Lower leg skin (tissue), 3 donors: ENCODE data around the gene CCL16.

ENCODE experiments used
- CTCF ChIP-seq, 3 donors: fragments of 450-650 bp; IDR thresholded peaks; one replicate each; pipeline ENCODE4 v1.5.1; 2016; ENCODE audit warnings: antibody characterized with exemption in 3 of 3, mild to moderate bottlenecking in 3 of 3, moderate library complexity in 2 of 3
- POLR2A ChIP-seq, 2 donors: fragments of 450-650 bp; IDR thresholded peaks; one replicate each; pipeline ENCODE4 v1.6.1; 2016 to 2017; ENCODE audit warnings: antibody characterized with exemption in 2 of 2, mild to moderate bottlenecking in 1 of 2, moderate library complexity in 1 of 2

GRCh38 chr17:35927714-35928113, 53.6 kb downstream of the CCL16 start:
- TF ChIP-seq POLR2A (IDR thresholded peaks at IDR 0.05) (no peak), CTCF (IDR thresholded peaks at IDR 0.05) (no peak)
